Motor neuron (in vitro differentiated cells): Measurements from ENCODE around the gene TNS1. TPM values are rescaled to one million over a fixed set of nuclear protein-coding genes. Genes with fewer than 3 reads are reported as not detected.

Experiments
- ATAC-seq, 8 experiments: fragments of 200-7000 bp; cut with Tn5 transposase; replicated peaks in 6 of 8; 2 replicates each; pipeline ENCODE4 v1.8.0; 2021; ENCODE audit warnings: mild to moderate bottlenecking in 8 of 8, moderate library complexity in 8 of 8
- H3K27ac ChIP-seq, 2 donors: fragments of 250-450 bp; sonication (Bioruptor Pico); 2 replicates each; pipeline ENCODE4 v1.9.0; 2021; ENCODE audit warnings: antibody characterized with exemption in 2 of 2, mild to moderate bottlenecking in 2 of 2, moderate library complexity in 1 of 2
- H3K4me1 ChIP-seq, 2 donors: fragments of 250-450 bp; sonication (Bioruptor Pico); replicated peaks in 1 of 2; 2 replicates each; pipeline ENCODE4 v1.6.1; 2021; ENCODE audit warnings: antibody characterized with exemption in 2 of 2, mild to moderate bottlenecking in 2 of 2, moderate library complexity in 1 of 2
- H3K4me3 ChIP-seq, 5 donors: fragments of 250-450 bp; sonication (Bioruptor Pico); 2 replicates each; pipeline ENCODE4 v1.9.0; 2021; ENCODE audit warnings: antibody characterized with exemption in 5 of 5, mild to moderate bottlenecking in 5 of 5, moderate library complexity in 4 of 5
- WGBS, 10 experiments: fragments of 450-650 bp; shearing (Covaris generic); methylation state at CpG; one replicate each; pipeline ENCODE4 v1.0.0; 2022; 5-methylcytosine and 5-hydroxymethylcytosine counted together
- in situ Hi-C, 9 experiments: fragments of 400-800 bp; cut with MboI; loops; one replicate each; pipeline ENCODE4 v1.15.0; 2021; ENCODE audit warnings: low sequenced_read_pairs in 9 of 9, low pct_unique_long_range_greater_than_20kb in 2 of 9; ENCODE audit not compliant: unreplicated experiment in 9 of 9
- total RNA-seq, 8 experiments: library from RNA; unstranded; fragments of 300-600 nt; gene quantifications; 2 replicates each; pipeline versions ENCODE4 v1.2.3 to v1.2.4, GENCODE V29; 2022

Gene TNS1
- total RNA-seq, 8 experiments from 2014 or later, result 2.3 to 41.7 (median 11.4) TPM

DNA sequence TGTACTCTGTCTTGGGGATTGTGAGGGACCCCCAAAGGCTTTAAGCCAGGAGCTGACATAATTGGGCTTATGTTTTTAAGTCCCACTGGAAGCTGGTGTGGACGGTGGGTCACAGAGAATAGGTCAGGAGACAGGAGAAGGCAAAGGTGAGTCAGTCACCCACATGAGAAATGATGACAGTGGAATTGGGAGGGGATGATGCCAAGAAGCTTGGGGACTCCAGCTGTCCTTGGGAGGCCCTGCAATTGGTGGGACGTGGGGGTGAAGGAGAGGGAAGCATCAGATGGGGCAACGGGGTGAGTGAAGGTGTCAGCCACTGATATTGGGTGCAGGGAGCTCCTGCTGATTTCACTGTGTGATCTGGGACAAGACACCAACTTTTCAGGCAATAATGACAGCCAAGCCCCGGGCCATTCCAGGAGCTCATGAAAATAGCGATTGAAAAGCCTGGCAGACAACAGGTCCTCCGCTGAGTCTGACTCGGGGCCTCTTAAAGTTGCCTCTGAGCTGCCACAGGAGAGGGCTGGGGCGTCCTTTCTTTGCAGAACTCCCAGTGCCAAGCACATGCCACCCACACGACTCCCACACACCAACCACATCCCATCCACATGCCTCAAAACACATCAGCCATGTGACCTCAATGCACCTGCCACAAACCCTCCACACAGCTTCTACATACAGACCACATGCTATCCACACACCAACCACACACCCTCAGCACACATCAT is 13.4 kb downstream of the TNS1 start:
- no peak for ATAC-seq
- H3K4me1 ChIP-seq, result no peaks in the 10 kb centered on the region
- in situ Hi-C loops, result loop anchor here in 4 of 9 experiments (5.0 to 25.0 kb wide), 2 partner anchors 197 to 202 kb away; no protein-coding TSS in a partner anchor
- no peak overlapping the region for H3K27ac ChIP-seq
- no peak overlapping the region for H3K4me3 ChIP-seq
- WGBS, 10 experiments, result 0 to 100% (median 76%) methylated on average over 1 to 3 of the region's 9 CpGs; no CpG with 5 or more reads in 4 of the 10 experiments

GRCh38 chr2:217988840-217989204 is 14.0 kb downstream of the TNS1 start:
- WGBS, 10 experiments, result 30 to 100% (median 56%) methylated on average over 1 to 3 of the region's 4 CpGs; no CpG with 5 or more reads in 4 of the 10 experiments
- peak; percentile 17 to 69 (median 50) for ATAC-seq
- H3K4me3 ChIP-seq, result no peak overlapping the region
- no peak overlapping the region for H3K27ac ChIP-seq
- H3K4me1 ChIP-seq, result no peaks in the 10 kb centered on the region
- in situ Hi-C loops, result loop anchor here in 4 of 9 experiments (5.0 to 25.0 kb wide), 2 partner anchors 197 to 202 kb away; no protein-coding TSS in a partner anchor

- peak; percentile 74 to 94 (median 77) for ATAC-seq
- Histone ChIP-seq H3K4me3 (no peak overlapping the region), H3K27ac (no peak overlapping the region), H3K4me1 (no peaks in the 10 kb centered on the region)
- WGBS, 10 experiments, result 0 to 100% (median 8%) methylated on average over 1 to 8 of the region's 13 CpGs; no CpG with 5 or more reads in 6 of the 10 experiments
- in situ Hi-C loops, result loop anchor here in 4 of 9 experiments (5.0 to 25.0 kb wide), 2 partner anchors 196 to 201 kb away; no protein-coding TSS in a partner anchor
Observed at GRCh38 chr2:217988014-217988839, 14.6 kb downstream of the TNS1 start.

GRCh38 chr2:217987391-217987790 is 15.4 kb downstream of the TNS1 start:
- Histone ChIP-seq H3K4me3 (no peak overlapping the region), H3K4me1 (no peaks in the 10 kb centered on the region), H3K27ac (no peak overlapping the region)
- ATAC-seq, result no peak
- WGBS, 10 experiments, result 79 to 100% (median 96%) methylated on average over 2 to 3 of the region's 4 CpGs; no CpG with 5 or more reads in 6 of the 10 experiments
- in situ Hi-C loops, result loop anchor here in 4 of 9 experiments (5.0 to 25.0 kb wide), 2 partner anchors 195 to 200 kb away; no protein-coding TSS in a partner anchor

DNA sequence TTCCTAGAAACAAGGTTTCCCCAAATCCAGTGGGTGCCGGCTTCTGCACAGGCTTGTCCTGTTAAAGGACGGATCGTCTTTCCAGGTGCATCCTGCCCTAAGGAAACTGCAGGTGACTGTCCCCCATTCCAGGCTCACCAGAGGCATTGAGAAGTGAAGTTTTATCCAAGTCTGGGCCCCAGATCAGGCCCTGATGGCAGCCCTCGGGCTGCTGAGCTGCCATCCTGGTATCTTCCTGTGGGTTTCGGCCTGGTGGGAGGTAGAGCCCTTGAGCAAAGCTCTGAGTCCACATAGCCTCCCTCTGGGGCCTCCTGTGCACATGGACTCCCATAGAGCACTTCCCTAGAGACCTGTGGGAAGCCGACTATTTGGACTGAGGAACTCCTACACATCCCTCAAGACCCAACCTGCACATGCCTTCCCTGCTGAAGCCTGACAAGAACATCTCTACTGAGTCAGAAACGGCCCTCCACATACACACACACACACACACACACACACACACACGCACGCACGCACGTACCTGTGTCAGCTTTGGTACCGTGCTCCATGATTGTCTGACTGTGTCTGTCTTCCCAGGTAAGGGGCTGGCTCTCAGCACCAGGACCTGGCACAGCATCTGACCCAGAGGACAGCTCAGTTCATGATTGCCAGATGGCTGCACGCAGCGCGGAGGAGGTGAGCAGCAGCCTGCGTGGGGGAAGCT is 16.4 kb downstream of the TNS1 start:
- ATAC-seq, result no peak
- Histone ChIP-seq H3K4me1 (no peaks in the 10 kb centered on the region), H3K27ac (no peak overlapping the region), H3K4me3 (no peak overlapping the region)
- WGBS, 10 experiments, result 80 to 100% (median 98%) methylated on average over 1 to 8 of the region's 16 CpGs; no CpG with 5 or more reads in 4 of the 10 experiments
- in situ Hi-C loops, result loop anchor here in 4 of 9 experiments (5.0 to 25.0 kb wide), 2 partner anchors 194 to 199 kb away; no protein-coding TSS in a partner anchor

DNA sequence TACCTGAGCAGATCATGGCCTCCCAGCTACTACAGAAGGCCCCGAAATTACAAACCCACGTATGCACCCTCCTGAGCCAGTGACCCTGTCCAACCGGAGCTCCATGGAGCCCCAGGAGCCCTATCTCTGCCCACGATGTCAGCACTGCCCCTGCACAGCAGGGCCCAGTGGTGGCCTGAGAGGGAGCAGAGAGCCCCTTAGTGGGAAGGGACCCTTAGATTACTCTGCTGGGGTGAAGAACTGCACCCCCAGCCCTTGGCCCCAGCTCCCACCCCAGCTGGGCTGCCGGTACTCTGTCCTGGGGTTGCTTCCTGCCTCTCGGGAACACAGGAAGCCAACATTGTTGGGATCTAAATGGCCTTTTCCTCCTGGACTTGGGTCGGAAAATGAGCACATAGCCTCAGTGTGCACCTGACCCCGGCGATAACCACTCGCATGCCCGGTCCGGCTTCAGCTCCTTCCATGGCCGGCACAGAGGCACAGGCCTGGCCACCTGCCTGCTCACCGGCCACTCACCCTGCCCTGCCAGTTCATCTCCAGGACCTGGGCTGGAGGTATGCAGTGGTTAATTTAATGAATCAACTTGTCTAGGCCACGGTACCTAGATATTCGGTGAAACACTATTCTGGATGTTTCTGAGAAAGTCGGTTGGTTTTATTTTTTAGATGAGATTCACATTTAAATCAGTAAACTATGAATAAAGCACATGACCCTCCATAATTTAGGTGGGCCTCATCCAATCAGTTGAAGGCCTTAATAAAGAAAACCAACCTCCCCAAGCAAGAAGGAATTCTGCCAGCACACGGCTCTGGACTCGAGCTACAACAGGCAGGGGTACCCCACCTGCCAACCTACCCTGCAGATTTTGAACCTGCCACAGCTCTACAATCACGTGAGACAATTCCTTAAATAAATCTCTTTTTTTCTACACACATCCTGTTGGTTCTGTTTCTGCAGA is 19.2 kb downstream of the TNS1 start:
- Histone ChIP-seq H3K4me3 (no peak overlapping the region), H3K27ac (no peak overlapping the region), H3K4me1 (peaks cover 0 to 9% of the 10 kb centered on the region in 2 donors)
- WGBS, 10 experiments, result 53 to 100% (median 90%) methylated on average over 1 to 12 of the region's 20 CpGs; no CpG with 5 or more reads in 1 of the 10 experiments
- in situ Hi-C loops, result loop anchor here in 3 of 9 experiments (25.0 kb wide), 1 partner anchor 196 kb away; no protein-coding TSS in a partner anchor
- no peak for ATAC-seq

- 100% methylated on average over 1 of the region's 2 CpGs; no CpG with 5 or more reads in 7 of the 10 experiments for WGBS, 10 experiments
- ATAC-seq, result no peak
- Histone ChIP-seq H3K4me3 (no peak overlapping the region), H3K4me1 (peaks cover 3 to 16% of the 10 kb centered on the region in 2 donors), H3K27ac (no peak overlapping the region)
- in situ Hi-C loops, result loop anchor here in 3 of 9 experiments (25.0 kb wide), 1 partner anchor 195 kb away; no protein-coding TSS in a partner anchor
Observed at GRCh38 chr2:217981971-217982370, 20.8 kb downstream of the TNS1 start.

- H3K4me1 ChIP-seq, result peaks cover 3 to 16% of the 10 kb centered on the region in 2 donors
- in situ Hi-C loops, result loop anchor here in 3 of 9 experiments (25.0 kb wide), 1 partner anchor 194 kb away; no protein-coding TSS in a partner anchor
- H3K27ac ChIP-seq, result no peak overlapping the region
- no peak overlapping the region for H3K4me3 ChIP-seq
- ATAC-seq, result peak in 1 of 8 experiments; percentile 36
- 33 to 100% (median 93%) methylated on average over 1 to 4 of the region's 5 CpGs; no CpG with 5 or more reads in 4 of the 10 experiments for WGBS, 10 experiments
Observed at GRCh38 chr2:217981084-217981730, 21.6 kb downstream of the TNS1 start.

DNA sequence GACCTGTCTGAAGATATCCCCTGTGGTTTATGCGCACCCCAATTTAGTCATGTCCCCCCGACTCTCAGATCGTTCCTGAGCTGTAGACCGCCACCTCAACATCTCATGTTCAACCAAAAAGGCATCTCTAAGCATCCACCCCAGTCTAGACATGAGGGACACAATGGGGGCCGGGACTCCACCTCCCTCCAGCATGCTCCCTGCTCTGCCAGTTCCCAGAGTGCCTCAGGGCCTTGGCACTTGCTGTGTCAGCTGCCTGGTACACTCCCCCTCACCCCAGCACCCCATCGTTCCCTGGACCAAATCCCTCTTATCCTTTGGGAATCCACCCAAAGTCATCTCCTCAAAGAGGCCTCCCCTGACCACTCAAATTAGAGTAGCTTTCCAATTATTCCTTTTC is 22.2 kb downstream of the TNS1 start:
- H3K4me3 ChIP-seq, result no peak overlapping the region
- no peak overlapping the region for H3K27ac ChIP-seq
- peaks cover 3 to 16% of the 10 kb centered on the region in 2 donors for H3K4me1 ChIP-seq
- in situ Hi-C loops, result loop anchor here in 3 of 9 experiments (25.0 kb wide), 1 partner anchor 193 kb away; no protein-coding TSS in a partner anchor
- ATAC-seq, result no peak
- 40 to 100% (median 81%) methylated on average over 1 to 4 of the region's 6 CpGs; no CpG with 5 or more reads in 4 of the 10 experiments for WGBS, 10 experiments

DNA sequence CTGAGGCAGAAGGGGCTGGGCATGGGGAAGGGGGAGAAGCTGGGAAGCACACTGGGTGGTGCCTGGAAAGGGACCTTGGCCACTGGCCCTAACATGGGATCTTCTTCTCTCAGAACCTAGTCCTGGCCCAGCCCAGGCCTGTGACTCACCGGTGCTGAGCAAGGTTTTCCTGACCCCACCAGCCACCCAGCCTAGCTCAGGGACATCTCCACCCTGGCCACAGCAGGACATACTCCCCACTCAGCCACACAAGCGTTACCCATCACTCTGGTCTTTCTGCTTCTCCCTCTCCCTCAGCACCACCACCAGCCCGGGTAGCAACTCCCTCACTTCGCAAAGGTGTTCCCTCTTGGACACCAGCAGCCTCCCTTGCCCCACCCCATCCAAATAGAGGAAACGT is 22.8 kb downstream of the TNS1 start:
- in situ Hi-C loops, result loop anchor here in 3 of 9 experiments (25.0 kb wide), 1 partner anchor 193 kb away; no protein-coding TSS in a partner anchor
- 67 to 100% (median 78%) methylated on average over 1 to 3 of the region's 5 CpGs; no CpG with 5 or more reads in 7 of the 10 experiments for WGBS, 10 experiments
- H3K27ac ChIP-seq, result no peak overlapping the region

More for the DNA sequence above, 22.8 kb downstream of the TNS1 start:
- Histone ChIP-seq H3K4me1 (peaks cover 3 to 16% of the 10 kb centered on the region in 2 donors), H3K4me3 (no peak overlapping the region)
- peak in 2 of 8 experiments; percentile 67 to 77 for ATAC-seq
